Measurements from ENCODE around the gene ETV3.

- no peak for TF ChIP-seq CTCF (IDR thresholded peaks at IDR 0.05; ENCODE audit: low read depth, low read length)
- TF ChIP-seq POLR2A (IDR thresholded peaks at IDR 0.05; ENCODE audit: extremely low read depth, insufficient read length), result no peak
Measured at GRCh38 chr1:157150631-157151030, 12.4 kb upstream of the ETV3 start.

Data from NB4 (cell line).